Esophagus (tissue), 2 donors: ENCODE data around the gene ZNF74. TPM values are rescaled to one million over a fixed set of nuclear protein-coding genes. Genes with fewer than 3 reads are reported as not detected.
"Not testable (repeated sequence)": the region's sequence is repeated elsewhere in the genome, so short reads cannot be mapped to it uniquely, and the experiment has no call there.

Source experiments
- H3K27ac ChIP-seq, 2 donors: one replicate each; pipeline ENCODE4 v1.5.1; 2013; ENCODE audit warnings: low read depth in 2 of 2, mild to moderate bottlenecking in 2 of 2, inconsistent platforms in 1 of 2, low read length in 1 of 2, moderate library complexity in 1 of 2
- H3K27me3 ChIP-seq, 2 donors: one replicate each; pipeline ENCODE4 v1.6.1; 2013; ENCODE audit warnings: low read length in 2 of 2, control low read depth in 1 of 2, mild to moderate bottlenecking in 1 of 2; ENCODE audit not compliant: insufficient read depth in 2 of 2, control insufficient read depth in 1 of 2
- H3K36me3 ChIP-seq, 2 donors: one replicate each; pipeline ENCODE4 v1.6.1; 2013; ENCODE audit warnings: low read length in 1 of 2; ENCODE audit not compliant: control insufficient read depth in 2 of 2, insufficient read depth in 2 of 2
- H3K4me1 ChIP-seq, 2 donors: one replicate each; pipeline ENCODE4 v1.6.1; 2013; ENCODE audit warnings: low read length in 1 of 2; ENCODE audit not compliant: control insufficient read depth in 2 of 2, insufficient read depth in 2 of 2
- H3K4me3 ChIP-seq, 2 donors: one replicate each; pipeline ENCODE4 v1.5.1; 2013; ENCODE audit warnings: low read length in 2 of 2, mild to moderate bottlenecking in 2 of 2, low read depth in 1 of 2, moderate library complexity in 1 of 2
- H3K9me3 ChIP-seq, 2 donors: one replicate each; pipeline ENCODE4 v1.6.1; 2013; ENCODE audit warnings: mild to moderate bottlenecking in 2 of 2, low read depth in 1 of 2, low read length in 1 of 2, moderate library complexity in 1 of 2; ENCODE audit not compliant: control insufficient read depth in 2 of 2, insufficient read depth in 1 of 2
- WGBS, 2 donors: extraction: QIAGEN DNeasy Blood & Tissue Kit; methylation state at CpG; one replicate each; pipeline ENCODE4 v1.1.7; 2013; 5-methylcytosine and 5-hydroxymethylcytosine counted together
- polyA plus RNA-seq, 2 donors: library from polyadenylated mRNA; stranded (reverse); fragments of 200-250 nt; gene quantifications; one replicate each; pipeline ENCODE4 v1.2.3, GENCODE V29; 2013
- donor health status: healthy with polysubstance abuse.
- donor health status: Bipolar disorder and iron deficiency.

ZNF74 gene
- polyA plus RNA-seq, 2 donors, result 3.8 to 4.0 TPM

DNA sequence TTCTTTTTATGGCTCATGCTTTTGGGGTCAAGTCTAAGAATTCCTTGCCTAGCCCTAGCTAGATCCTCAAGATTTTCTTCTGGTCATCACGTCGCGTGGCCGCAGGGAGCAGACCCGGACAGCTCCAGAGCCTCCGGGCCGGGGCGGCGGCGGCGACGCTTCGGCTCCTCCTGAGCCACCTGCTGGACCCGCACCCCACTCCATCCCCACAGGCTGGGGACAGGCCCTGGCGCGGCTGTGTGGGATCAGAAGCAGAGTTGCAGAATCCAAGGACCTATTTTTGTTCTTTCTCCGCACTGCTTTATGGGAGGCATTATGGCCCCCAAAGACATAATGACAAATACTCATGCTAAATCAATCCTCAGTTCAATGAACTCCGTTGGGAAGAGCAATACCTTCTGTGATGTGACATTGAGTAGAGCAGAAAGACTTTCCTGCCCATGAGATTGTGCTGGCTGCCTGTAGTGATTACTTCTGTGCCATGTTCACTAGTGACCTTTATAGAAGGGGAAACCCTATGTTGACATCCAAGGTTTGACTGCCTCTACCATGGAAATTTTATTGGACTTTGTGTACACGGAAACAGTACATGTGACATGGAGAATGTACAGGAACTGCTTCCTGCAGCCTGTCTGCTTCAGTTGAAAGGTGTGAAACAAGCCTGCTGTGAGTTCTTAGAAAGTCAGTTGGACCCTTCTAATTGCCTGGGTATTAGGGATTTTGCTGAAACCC lies 56.0 kb downstream of the ZNF74 start:
- 94 to 96% methylated on average over 19 of the region's 19 CpGs for WGBS, 2 donors
- no peak overlapping the region for H3K27ac ChIP-seq
- no peaks in the 10 kb centered on the region for H3K4me1 ChIP-seq
- H3K36me3 ChIP-seq, result peaks cover 0 to 3% of the 10 kb centered on the region in 2 donors
- no peaks in the 10 kb centered on the region for H3K27me3 ChIP-seq
- no peaks in the 10 kb centered on the region for H3K9me3 ChIP-seq
- no peak overlapping the region for H3K4me3 ChIP-seq

DNA sequence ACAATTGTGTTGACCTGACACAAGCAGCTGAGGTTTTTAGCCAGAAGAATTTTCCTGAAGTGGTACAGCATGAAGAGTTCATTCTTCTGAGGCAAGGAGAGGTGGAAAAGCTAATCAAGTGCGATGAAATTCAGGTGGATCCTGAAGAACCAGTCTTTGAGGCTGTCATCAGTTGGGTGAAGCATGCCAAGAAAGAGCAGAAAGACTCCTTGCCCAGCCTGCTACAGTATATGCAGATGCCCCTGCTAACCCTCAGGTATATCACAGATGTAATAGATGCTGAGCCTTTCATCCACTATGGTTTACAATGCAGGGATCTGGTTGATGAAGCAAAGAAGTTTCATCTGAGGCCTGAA lies 56.6 kb downstream of the ZNF74 start:
- H3K27me3 ChIP-seq, result no peaks in the 10 kb centered on the region
- no peak overlapping the region for H3K27ac ChIP-seq
- no peak overlapping the region for H3K4me3 ChIP-seq
- H3K4me1 ChIP-seq, result no peaks in the 10 kb centered on the region
- peaks cover 0 to 3% of the 10 kb centered on the region in 2 donors for H3K36me3 ChIP-seq
- WGBS, 2 donors, result 71 to 84% methylated on average over 1 of the region's 1 CpG
- H3K9me3 ChIP-seq, result no peaks in the 10 kb centered on the region

DNA sequence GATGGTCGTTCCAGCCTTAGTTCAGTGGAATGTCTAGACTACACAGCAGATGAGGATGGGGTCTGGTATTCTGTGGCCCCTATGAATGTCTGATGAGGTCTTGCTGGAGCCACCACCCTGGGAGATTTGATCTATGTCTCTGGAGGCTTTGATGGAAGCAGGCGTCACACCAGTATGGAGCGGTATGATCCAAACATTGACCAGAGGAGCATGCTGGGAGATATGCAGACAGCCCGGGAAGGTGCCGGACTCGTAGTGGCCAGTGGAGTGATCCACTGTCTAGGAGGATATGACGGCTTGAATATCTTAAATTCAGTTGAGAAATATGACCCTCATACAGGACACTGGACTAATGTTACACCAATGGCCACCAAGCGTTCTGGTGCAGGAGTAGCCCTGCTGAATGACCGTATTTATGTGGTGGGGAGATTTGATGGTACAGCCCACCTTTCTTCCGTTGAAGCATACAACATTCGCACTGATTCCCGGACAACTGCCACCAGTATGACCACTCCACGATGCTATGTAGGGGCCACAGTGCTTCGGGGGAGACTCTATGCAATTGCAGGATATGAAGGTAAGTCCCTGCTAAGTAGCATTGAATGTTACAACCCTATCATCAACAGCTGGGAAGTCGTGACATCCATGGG lies 57.3 kb downstream of the ZNF74 start:
- not testable (repeated sequence) for H3K4me3 ChIP-seq, H3K36me3 ChIP-seq, H3K9me3 ChIP-seq, H3K27ac ChIP-seq, H3K4me1 ChIP-seq, H3K27me3 ChIP-seq
- 95 to 96% methylated on average over 15 of the region's 15 CpGs for WGBS, 2 donors

- Histone ChIP-seq H3K4me1 (no peaks in the 10 kb centered on the region), H3K27ac (no peak overlapping the region), H3K36me3 (no peaks in the 10 kb centered on the region), H3K4me3 (no peak overlapping the region), H3K27me3 (no peaks in the 10 kb centered on the region), H3K9me3 (no peaks in the 10 kb centered on the region)
- 86 to 88% methylated on average over 2 of the region's 2 CpGs for WGBS, 2 donors
These were observed 58.0 kb downstream of the ZNF74 start for GRCh38 chr22:20451920-20452319.

- H3K27me3 ChIP-seq, result no peaks in the 10 kb centered on the region
- H3K4me3 ChIP-seq, result no peak overlapping the region
- H3K36me3 ChIP-seq, result peaks cover 5 to 6% of the 10 kb centered on the region in 2 donors
- H3K27ac ChIP-seq, result no peak overlapping the region
- no peaks in the 10 kb centered on the region for H3K9me3 ChIP-seq
- no peaks in the 10 kb centered on the region for H3K4me1 ChIP-seq
- 94 to 96% methylated on average over 3 of the region's 3 CpGs for WGBS, 2 donors
These were observed 59.3 kb downstream of the ZNF74 start for GRCh38 chr22:20453222-20453621.

GRCh38 chr22:20455709-20456063 lies 61.7 kb downstream of the ZNF74 start:
- H3K9me3 ChIP-seq, result no peaks in the 10 kb centered on the region
- H3K27me3 ChIP-seq, result no peaks in the 10 kb centered on the region
- 85 to 87% methylated on average over 8 of the region's 8 CpGs for WGBS, 2 donors
- H3K4me1 ChIP-seq, result no peaks in the 10 kb centered on the region
- peaks cover 6 to 7% of the 10 kb centered on the region in 2 donors for H3K36me3 ChIP-seq
- no peak overlapping the region for H3K27ac ChIP-seq
- H3K4me3 ChIP-seq, result no peak overlapping the region

GRCh38 chr22:20456064-20456721 lies 62.2 kb downstream of the ZNF74 start:
- Histone ChIP-seq H3K27me3 (no peaks in the 10 kb centered on the region), H3K27ac (no peak overlapping the region), H3K4me1 (no peaks in the 10 kb centered on the region), H3K4me3 (no peak overlapping the region), H3K9me3 (no peaks in the 10 kb centered on the region), H3K36me3 (peaks cover 6 to 7% of the 10 kb centered on the region in 2 donors)
- WGBS, 2 donors, result 15 to 20% methylated on average over 6 of the region's 6 CpGs

- H3K36me3 ChIP-seq, result peaks cover 6 to 7% of the 10 kb centered on the region in 2 donors
- no peak overlapping the region for H3K4me3 ChIP-seq
- 88% methylated on average over 3 of the region's 3 CpGs for WGBS, 2 donors
- no peaks in the 10 kb centered on the region for H3K27me3 ChIP-seq
- no peak overlapping the region for H3K27ac ChIP-seq
- no peaks in the 10 kb centered on the region for H3K4me1 ChIP-seq
- H3K9me3 ChIP-seq, result no peaks in the 10 kb centered on the region
These were observed 62.7 kb downstream of the ZNF74 start for GRCh38 chr22:20456722-20457076.

GRCh38 chr22:20457506-20458240 lies 63.7 kb downstream of the ZNF74 start:
- no peak overlapping the region for H3K27ac ChIP-seq
- H3K9me3 ChIP-seq, result no peaks in the 10 kb centered on the region
- no peaks in the 10 kb centered on the region for H3K27me3 ChIP-seq
- H3K4me3 ChIP-seq, result no peak overlapping the region
- peaks cover 6 to 7% of the 10 kb centered on the region in 2 donors for H3K36me3 ChIP-seq
- 92 to 94% methylated on average over 15 of the region's 15 CpGs for WGBS, 2 donors
- H3K4me1 ChIP-seq, result no peaks in the 10 kb centered on the region
